ENCODE measurements around the gene MYRFL. TPM values are rescaled to one million over a fixed set of nuclear protein-coding genes. Genes with fewer than 3 reads are reported as not detected.

Gene MYRFL
- total RNA-seq, 4 donors from 2014 or later, result not detected

DNA sequence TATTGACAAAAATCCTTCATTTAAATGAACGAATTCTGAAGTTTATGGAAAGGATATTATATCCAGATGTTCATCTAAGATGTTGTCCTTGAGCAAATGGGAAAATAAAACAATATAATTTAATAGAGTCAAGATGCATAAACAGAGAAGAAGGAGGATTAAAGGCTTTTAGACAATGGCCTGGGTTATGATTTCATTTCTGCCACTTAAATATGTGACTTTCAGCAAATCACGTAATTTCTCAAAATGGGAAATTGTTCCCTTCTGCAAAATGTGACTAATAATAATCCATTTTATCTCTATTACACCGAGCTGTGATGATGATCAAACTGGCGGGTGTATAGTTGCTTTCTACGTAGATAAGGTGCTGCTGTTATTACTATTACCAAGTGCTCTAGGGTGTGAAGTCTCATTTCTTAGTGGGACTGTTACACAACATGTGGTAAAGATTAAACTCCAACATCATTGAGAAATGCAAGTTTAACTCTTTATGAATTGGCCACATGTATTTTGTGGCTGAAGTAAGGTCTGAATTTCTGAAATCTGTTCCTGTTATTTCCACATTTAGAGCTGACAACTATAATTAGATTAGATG lies 157.0 kb downstream of the MYRFL start:
- Histone ChIP-seq H3K9me3 (no peaks in the 10 kb centered on the region), H3K27me3 (no peaks in the 10 kb centered on the region), H3K4me3 (no peak overlapping the region), H3K4me1 (no peaks in the 10 kb centered on the region), H3K27ac (replicated peaks in 1 of 4) (no peak overlapping the region), H3K36me3 (no peaks in the 10 kb centered on the region)
- no peak for TF ChIP-seq EP300 (IDR thresholded peaks at IDR 0.05)
- TF ChIP-seq, protein P1, sequence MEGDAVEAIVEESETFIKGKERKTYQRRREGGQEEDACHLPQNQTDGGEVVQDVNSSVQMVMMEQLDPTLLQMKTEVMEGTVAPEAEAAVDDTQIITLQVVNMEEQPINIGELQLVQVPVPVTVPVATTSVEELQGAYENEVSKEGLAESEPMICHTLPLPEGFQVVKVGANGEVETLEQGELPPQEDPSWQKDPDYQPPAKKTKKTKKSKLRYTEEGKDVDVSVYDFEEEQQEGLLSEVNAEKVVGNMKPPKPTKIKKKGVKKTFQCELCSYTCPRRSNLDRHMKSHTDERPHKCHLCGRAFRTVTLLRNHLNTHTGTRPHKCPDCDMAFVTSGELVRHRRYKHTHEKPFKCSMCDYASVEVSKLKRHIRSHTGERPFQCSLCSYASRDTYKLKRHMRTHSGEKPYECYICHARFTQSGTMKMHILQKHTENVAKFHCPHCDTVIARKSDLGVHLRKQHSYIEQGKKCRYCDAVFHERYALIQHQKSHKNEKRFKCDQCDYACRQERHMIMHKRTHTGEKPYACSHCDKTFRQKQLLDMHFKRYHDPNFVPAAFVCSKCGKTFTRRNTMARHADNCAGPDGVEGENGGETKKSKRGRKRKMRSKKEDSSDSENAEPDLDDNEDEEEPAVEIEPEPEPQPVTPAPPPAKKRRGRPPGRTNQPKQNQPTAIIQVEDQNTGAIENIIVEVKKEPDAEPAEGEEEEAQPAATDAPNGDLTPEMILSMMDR (IDR thresholded peaks at IDR 0.05), result no peak
- TF ChIP-seq POLR2A (IDR thresholded peaks at IDR 0.05; ENCODE audit: low read depth), result no peak
- TF ChIP-seq POLR2AphosphoS5 (IDR thresholded peaks at IDR 0.05), result no peak
- no peak for DNase-seq (ENCODE audit: extremely low spot score)
- WGBS, result 57% methylated on average over 5 of the region's 5 CpGs
- intact Hi-C loops (cut with DNase I), result no loop called here

DNA sequence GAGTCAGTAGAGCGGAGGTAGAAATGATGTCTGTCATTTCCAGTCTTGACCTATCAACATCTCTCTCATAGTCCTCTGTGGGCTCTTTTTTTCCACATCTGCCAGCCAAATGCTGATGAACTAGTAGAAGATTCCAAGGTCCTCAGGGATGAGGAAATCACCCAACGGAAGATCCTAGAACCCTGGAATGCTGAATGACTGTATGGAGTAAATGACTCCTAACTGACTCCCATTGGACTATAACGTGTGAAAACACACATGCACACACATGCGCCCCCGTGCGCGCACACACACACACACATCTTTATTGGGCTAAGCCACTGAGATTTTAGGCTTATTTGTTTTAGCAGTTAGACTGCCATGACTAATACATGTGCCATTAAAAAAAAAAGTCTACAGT lies 159.2 kb downstream of the MYRFL start:
- intact Hi-C loops (cut with DNase I), result no loop called here
- WGBS, result 95% methylated on average over 7 of the region's 7 CpGs
- DNase-seq (ENCODE audit: extremely low spot score), result no peak
- Histone ChIP-seq H3K27me3 (no peaks in the 10 kb centered on the region), H3K27ac (replicated peaks in 1 of 4) (no peak overlapping the region), H3K36me3 (no peaks in the 10 kb centered on the region), H3K4me1 (peaks cover 0 to 22% (median 20%) of the 10 kb centered on the region in 4 donors), H3K4me3 (no peak overlapping the region), H3K9me3 (no peaks in the 10 kb centered on the region)
- TF ChIP-seq EP300 (IDR thresholded peaks at IDR 0.05) (no peak), POLR2A (IDR thresholded peaks at IDR 0.05; ENCODE audit: low read depth) (no peak), POLR2AphosphoS5 (IDR thresholded peaks at IDR 0.05) (no peak)
- TF ChIP-seq, protein P1 (IDR thresholded peaks at IDR 0.05), result no peak

DNA sequence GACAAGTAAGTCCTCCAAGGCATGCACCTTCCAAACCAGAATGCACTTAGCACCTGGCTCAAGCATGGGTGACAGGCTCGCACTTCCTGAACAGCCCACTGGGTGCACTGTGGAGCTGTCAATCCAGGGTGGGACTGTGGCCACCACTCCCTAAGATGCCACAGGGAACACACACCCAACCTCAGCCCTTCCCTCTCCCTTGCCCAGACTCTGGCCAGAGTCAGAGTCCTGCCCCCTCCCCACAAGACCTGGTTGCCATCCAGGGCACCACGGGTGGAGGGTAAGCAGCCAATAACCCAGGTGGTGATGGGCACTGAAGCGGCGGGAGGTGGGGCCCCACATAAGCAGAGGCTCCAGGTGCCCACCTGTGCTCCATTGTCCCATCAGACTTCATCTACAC lies 160.6 kb downstream of the MYRFL start:
- no peak for DNase-seq (ENCODE audit: extremely low spot score)
- Histone ChIP-seq H3K27me3 (no peaks in the 10 kb centered on the region), H3K4me3 (no peak overlapping the region), H3K27ac (replicated peaks in 1 of 4) (no peak overlapping the region), H3K9me3 (no peaks in the 10 kb centered on the region), H3K4me1 (peaks cover 0 to 22% (median 21%) of the 10 kb centered on the region in 4 donors), H3K36me3 (no peaks in the 10 kb centered on the region)
- WGBS, result 97% methylated on average over 4 of the region's 4 CpGs
- TF ChIP-seq EP300 (IDR thresholded peaks at IDR 0.05) (no peak), POLR2AphosphoS5 (IDR thresholded peaks at IDR 0.05) (no peak), POLR2A (IDR thresholded peaks at IDR 0.05; ENCODE audit: low read depth) (no peak)
- TF ChIP-seq, protein P1 (IDR thresholded peaks at IDR 0.05), result no peak
- intact Hi-C loops (cut with DNase I), result no loop called here

DNA sequence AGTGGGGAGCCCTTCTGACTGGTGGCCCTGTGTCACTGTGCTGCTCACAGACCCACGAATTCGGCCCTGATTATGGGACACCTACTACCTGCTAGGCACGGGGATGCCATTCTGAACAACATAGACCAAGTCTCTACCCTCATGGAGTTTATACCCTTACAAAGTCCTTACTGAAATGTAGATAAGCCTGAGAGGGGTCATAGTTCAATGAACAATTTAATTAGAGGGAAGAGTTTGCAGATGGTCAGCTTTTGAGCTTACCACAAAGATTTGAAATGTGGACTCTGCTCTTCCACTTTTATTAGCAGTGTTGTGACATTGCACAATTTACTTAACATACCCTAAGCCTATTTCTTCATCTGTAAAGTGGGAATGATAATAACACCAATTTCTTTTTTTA lies 161.1 kb downstream of the MYRFL start:
- no peaks in the 10 kb centered on the region for H3K9me3 ChIP-seq
- TF ChIP-seq EP300 (IDR thresholded peaks at IDR 0.05) (no peak), POLR2AphosphoS5 (IDR thresholded peaks at IDR 0.05) (no peak), POLR2A (IDR thresholded peaks at IDR 0.05; ENCODE audit: low read depth) (no peak)
- TF ChIP-seq, protein P1 (IDR thresholded peaks at IDR 0.05), result no peak
- H3K27ac ChIP-seq (replicated peaks in 1 of 4), result no peak overlapping the region
- H3K27me3 ChIP-seq, result no peaks in the 10 kb centered on the region
- WGBS, result 97% methylated on average over 3 of the region's 3 CpGs
- H3K4me1 ChIP-seq, result peaks cover 0 to 22% (median 21%) of the 10 kb centered on the region in 4 donors
- intact Hi-C loops (cut with DNase I), result no loop called here
- no peak for DNase-seq (ENCODE audit: extremely low spot score)
- no peak overlapping the region for H3K4me3 ChIP-seq
- H3K36me3 ChIP-seq, result no peaks in the 10 kb centered on the region
